GM12874 (cell line): ENCODE measurements around the gene L1TD1.

ENCODE experiments used
- CTCF ChIP-seq: IDR thresholded peaks from 2 replicates; pipeline ENCODE4 v1.5.1; 2011; ENCODE audit warnings: low read depth, mild to moderate bottlenecking, control low read depth, low read length, moderate library complexity; ENCODE audit not compliant: insufficient read depth

L1TD1 gene

GRCh38 chr1:62234688-62235087 lies 40.0 kb downstream of the L1TD1 start:
- TF ChIP-seq CTCF, result no peak

GRCh38 chr1:62235576-62235975 lies 40.9 kb downstream of the L1TD1 start:
- no peak for TF ChIP-seq CTCF

GRCh38 chr1:62237361-62237760 lies 42.7 kb downstream of the L1TD1 start:
- no peak for TF ChIP-seq CTCF

GRCh38 chr1:62237950-62238374 lies 43.3 kb downstream of the L1TD1 start:
- TF ChIP-seq CTCF, result no peak

GRCh38 chr1:62238507-62238906 lies 43.9 kb downstream of the L1TD1 start:
- no peak for TF ChIP-seq CTCF

- TF ChIP-seq CTCF, result no peak
Measured at GRCh38 chr1:62240651-62241370, 46.2 kb downstream of the L1TD1 start.

- TF ChIP-seq CTCF, result no peak
Measured at GRCh38 chr1:62241371-62242131, 46.9 kb downstream of the L1TD1 start.
